HG02973 (cell line): ENCODE data around the gene SNTG2.

Source experiments
- ATAC-seq: cut with Tn5 transposase; IDR thresholded peaks from one replicate; pipeline ENCODE4 v1.9.1; 2021; ENCODE audit warnings: moderate library complexity; ENCODE audit not compliant: unreplicated experiment

SNTG2 gene

DNA sequence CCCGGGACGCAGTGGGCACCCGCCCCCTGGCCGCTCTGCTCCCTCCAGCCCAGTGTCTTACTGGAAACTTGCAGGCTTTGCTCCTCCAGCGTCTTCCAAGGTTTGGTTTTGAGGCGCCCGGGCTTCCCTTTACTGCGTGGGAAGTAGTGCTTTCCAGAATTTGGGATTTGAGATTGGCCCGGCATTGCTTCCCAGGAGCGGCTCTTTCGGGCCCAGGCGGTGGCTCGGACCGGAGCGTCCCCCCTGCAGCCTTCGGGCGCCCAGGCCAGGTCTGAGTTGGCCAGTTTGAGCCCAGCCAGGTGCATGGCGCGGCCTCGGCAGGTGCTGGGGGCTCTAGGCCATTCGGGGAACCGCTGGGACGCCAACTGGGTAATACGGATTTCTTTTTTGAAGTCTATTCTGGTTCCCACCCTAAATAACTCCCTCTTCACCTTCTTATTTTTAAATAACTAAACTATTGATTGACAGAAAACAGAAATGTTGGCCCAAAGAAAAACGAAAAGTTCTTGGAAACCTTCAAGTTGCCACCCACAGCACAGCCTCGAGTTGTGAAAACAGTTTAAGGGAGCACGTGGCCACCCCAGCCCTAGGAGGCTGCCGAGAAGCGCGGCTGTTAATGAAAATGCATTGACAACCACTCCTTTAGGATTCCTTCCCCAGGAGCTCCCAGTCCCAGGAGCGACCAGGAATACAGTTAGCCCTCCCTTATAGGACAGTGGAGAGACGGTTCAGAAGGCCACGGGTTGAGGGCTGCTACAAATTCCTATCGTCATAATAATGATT, 766 bp downstream of the SNTG2 start:
- no peak for ATAC-seq

- ATAC-seq = no peak
Observed at GRCh38 chr2:953408-953807, 2.8 kb downstream of the SNTG2 start.

- ATAC-seq = no peak
Observed at GRCh38 chr2:953975-954686, 3.5 kb downstream of the SNTG2 start.

GRCh38 chr2:954687-955000, 4.0 kb downstream of the SNTG2 start:
- no peak for ATAC-seq

DNA sequence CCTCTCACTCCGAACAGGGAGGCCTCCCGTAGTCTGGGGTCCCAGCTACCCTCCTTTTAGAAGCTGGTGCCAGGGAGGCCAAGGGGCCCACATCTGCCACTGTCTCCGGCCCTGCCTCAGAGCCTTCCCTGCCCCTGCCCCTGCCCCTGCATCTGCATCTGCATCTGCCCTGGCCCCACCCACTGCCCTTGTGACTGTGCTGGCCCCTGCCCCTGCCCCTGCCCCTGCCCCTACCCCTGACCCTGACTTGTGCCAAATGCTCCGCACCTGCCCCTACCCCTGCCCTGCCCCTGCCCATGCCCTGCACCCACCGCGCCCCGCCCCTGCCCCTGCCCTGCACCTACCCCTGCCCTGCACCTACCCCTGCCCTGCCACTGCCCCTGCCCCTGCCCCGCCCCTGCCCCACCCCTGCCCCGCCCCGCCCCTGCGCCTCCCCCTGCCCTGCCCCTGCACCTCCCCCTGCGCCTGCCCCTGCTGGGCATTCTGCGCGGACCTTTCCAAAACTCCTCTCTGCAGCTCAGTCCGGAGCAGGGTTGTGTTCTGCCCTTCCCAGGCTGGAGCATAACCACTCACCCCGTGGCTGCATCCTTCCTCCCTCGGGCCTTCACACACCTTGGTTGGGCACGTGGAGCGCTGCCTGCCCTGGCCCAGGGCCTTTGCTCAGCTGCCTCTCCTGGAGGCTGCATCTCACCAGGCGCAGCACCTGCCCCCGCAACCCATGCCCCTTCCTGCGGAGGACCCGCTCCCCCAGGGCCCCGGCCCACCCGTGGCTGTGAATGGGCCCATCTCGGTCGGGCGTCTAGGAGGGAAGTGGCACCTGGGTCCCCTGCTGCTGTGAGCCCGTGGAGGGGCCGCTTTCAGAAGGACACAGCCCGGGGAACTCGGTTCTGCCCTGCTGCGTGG, 5.4 kb downstream of the SNTG2 start:
- no peak for ATAC-seq

GRCh38 chr2:959457-959856, 8.8 kb downstream of the SNTG2 start:
- ATAC-seq = no peak

GRCh38 chr2:960061-960736, 9.6 kb downstream of the SNTG2 start:
- ATAC-seq = no peak

GRCh38 chr2:961786-962185, 11.1 kb downstream of the SNTG2 start:
- ATAC-seq = no peak

GRCh38 chr2:963876-964275, 13.2 kb downstream of the SNTG2 start:
- ATAC-seq = no peak

- no peak for ATAC-seq
Observed at GRCh38 chr2:964562-964961, 13.9 kb downstream of the SNTG2 start.

GRCh38 chr2:965640-966147, 15.0 kb downstream of the SNTG2 start:
- no peak for ATAC-seq

- no peak for ATAC-seq
Observed at GRCh38 chr2:973129-973528, 22.5 kb downstream of the SNTG2 start.

- no peak for ATAC-seq
Observed at GRCh38 chr2:974054-974453, 23.4 kb downstream of the SNTG2 start.

GRCh38 chr2:974502-974901, 23.9 kb downstream of the SNTG2 start:
- ATAC-seq = no peak

DNA sequence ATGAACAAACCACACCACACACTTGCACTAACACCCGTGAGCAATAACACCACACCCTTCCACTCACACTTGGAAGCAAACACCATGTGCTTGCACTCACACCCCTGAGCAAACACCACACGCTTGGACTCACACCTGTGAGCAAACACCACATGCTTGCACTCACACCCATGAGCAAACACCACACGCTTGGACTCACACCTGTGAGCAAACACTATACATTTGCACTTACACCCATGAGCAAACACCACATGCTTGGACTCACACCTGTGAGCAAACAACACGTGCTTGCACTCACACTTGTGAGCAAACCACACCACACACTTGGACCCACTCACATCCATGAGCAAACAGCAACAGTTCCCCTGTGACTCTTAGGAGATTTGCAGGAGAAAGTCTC, 24.4 kb downstream of the SNTG2 start:
- ATAC-seq = no peak

- ATAC-seq = no peak
Observed at GRCh38 chr2:979069-979928, 28.6 kb downstream of the SNTG2 start.

DNA sequence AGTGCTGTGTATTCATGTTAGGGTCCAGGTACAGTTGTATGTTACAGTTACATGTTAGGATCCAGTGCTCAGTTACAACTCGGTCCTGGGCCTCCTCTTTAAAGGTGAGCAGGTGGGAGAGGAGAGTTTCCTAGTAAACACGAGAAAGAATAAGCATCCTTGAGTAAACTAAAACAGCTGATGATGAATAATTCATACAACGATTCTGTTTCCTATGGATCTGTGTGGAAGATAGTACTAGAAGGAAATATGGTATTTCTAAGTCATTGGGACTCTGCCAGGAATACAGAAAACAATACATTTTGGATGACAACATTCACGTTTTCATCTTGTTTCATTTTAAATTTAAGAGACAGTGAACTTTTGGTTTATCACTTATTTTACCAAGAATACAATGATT, 29.5 kb downstream of the SNTG2 start:
- no peak for ATAC-seq

DNA sequence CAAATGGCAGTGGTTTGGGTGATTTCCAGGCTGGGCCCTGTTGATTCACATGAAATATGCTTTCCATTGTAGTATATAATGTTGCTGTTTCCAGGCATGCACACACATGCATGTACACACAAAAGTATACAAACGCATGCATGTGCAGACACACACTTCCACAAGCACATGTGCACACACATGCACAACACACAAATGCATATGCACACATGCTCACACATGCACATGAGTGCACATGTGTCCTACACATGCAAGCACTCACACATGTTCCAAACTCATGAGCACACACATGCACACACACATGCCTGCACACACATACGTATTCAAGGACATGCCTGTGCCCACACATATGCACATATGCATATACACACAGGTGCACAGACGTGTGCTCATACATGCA, 30.6 kb downstream of the SNTG2 start:
- ATAC-seq = no peak

GRCh38 chr2:981759-982158, 31.1 kb downstream of the SNTG2 start:
- ATAC-seq = no peak

- ATAC-seq = no peak
Observed at GRCh38 chr2:985317-985898, 34.8 kb downstream of the SNTG2 start.
